Testis (tissue), 2 donors: ENCODE data around the gene CREG2.

Experiments
- POLR2A ChIP-seq: fragments of 450-650 bp; IDR thresholded peaks from one replicate; pipeline ENCODE4 v1.6.1; 2017; ENCODE audit warnings: antibody characterized with exemption, mild to moderate bottlenecking, moderate library complexity
- TF ChIP-seq, protein P1 (sequence below), 3 experiments: fragments of 450-650 bp in 2 of 3; fragments of 200-600 bp in 1 of 3; sonication (generic) in 1 of 3; IDR thresholded peaks; one replicate each; pipeline ENCODE4 v1.5.1; 2016 to 2019; ENCODE audit warnings: antibody characterized with exemption in 3 of 3, mild to moderate bottlenecking in 2 of 3, moderate library complexity in 1 of 3

DNA sequence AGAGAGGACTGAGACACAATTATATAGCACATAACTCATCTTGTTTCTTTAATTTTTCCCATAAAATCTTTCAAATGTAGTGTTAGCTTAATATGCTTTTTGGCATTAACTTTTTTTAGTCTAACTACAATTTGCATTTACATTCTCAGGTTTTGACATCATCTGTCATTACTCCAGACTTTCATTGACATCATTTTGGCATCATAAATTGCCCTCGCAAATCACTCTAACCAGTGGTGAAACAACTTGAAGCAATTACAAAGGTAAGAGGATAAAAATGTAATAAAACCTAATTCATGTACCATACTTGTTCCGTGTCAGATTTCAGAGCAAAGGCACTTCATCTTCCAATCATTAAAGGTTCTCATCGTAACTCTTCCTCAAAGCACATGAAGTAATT is 46.2 kb upstream of the CREG2 start:
- TF ChIP-seq, protein P1, sequence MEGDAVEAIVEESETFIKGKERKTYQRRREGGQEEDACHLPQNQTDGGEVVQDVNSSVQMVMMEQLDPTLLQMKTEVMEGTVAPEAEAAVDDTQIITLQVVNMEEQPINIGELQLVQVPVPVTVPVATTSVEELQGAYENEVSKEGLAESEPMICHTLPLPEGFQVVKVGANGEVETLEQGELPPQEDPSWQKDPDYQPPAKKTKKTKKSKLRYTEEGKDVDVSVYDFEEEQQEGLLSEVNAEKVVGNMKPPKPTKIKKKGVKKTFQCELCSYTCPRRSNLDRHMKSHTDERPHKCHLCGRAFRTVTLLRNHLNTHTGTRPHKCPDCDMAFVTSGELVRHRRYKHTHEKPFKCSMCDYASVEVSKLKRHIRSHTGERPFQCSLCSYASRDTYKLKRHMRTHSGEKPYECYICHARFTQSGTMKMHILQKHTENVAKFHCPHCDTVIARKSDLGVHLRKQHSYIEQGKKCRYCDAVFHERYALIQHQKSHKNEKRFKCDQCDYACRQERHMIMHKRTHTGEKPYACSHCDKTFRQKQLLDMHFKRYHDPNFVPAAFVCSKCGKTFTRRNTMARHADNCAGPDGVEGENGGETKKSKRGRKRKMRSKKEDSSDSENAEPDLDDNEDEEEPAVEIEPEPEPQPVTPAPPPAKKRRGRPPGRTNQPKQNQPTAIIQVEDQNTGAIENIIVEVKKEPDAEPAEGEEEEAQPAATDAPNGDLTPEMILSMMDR (IDR thresholded peaks at IDR 0.05), result no peak
- TF ChIP-seq POLR2A, result no peak
